OCI-LY3 (cell line): ENCODE data around the gene MASP1.

Experiments
- EZH2phosphoT487 ChIP-seq: fragments of 200-600 bp; shearing (Covaris generic); IDR thresholded peaks from 2 replicates; pipeline ENCODE4 v1.6.1; 2018; ENCODE audit warnings: antibody characterized with exemption, mixed run types, low read depth
- TF ChIP-seq, protein P1 (sequence below): fragments of 200-600, 300-600 bp; sonication (generic); IDR thresholded peaks from 2 replicates; pipeline ENCODE4 v1.5.1; 2014; ENCODE audit warnings: antibody characterized with exemption, low read length, low read depth

DNA sequence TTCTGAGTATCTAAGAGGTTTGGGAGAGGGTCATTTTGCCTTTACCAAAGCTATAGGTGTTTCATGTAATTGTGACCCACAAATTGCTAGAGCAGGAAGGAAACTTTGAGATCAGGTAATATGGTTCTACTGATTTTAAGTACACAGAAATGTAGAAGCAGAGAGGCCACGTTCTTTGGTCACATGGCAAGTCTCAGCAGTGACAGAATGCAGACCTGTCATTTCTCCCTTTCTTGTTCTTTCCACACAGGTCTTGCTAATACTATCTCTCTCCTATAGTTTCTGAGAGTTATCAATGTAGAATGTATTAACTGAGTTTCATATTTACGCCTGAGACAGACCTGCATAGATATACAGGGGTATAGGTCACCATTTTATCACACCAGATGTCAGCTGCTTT is 105.2 kb downstream of the MASP1 start:
- TF ChIP-seq, protein P1, sequence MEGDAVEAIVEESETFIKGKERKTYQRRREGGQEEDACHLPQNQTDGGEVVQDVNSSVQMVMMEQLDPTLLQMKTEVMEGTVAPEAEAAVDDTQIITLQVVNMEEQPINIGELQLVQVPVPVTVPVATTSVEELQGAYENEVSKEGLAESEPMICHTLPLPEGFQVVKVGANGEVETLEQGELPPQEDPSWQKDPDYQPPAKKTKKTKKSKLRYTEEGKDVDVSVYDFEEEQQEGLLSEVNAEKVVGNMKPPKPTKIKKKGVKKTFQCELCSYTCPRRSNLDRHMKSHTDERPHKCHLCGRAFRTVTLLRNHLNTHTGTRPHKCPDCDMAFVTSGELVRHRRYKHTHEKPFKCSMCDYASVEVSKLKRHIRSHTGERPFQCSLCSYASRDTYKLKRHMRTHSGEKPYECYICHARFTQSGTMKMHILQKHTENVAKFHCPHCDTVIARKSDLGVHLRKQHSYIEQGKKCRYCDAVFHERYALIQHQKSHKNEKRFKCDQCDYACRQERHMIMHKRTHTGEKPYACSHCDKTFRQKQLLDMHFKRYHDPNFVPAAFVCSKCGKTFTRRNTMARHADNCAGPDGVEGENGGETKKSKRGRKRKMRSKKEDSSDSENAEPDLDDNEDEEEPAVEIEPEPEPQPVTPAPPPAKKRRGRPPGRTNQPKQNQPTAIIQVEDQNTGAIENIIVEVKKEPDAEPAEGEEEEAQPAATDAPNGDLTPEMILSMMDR, result no peak
- no peak for TF ChIP-seq EZH2phosphoT487
